Esophagus squamous epithelium (tissue), 5 donors: ENCODE measurements around the gene SERPINA5. TPM values are rescaled to one million over a fixed set of nuclear protein-coding genes. Genes with fewer than 3 reads are reported as not detected.

Experiments
- DNase-seq: peaks from one replicate; lab custom pipeline; 2025; lab: John Stamatoyannopoulos, UW
- H3K27ac ChIP-seq, 4 donors: fragments of 200-600 bp; sonication (generic); one replicate each; pipeline ENCODE4 v1.5.1; 2016 to 2019; ENCODE audit warnings: mild to moderate bottlenecking in 1 of 4
- H3K27me3 ChIP-seq, 4 donors: fragments of 200-600 bp; sonication (generic); 1 replicate in 3 of 4; 2 replicates in 1 of 4; pipeline versions ENCODE4 v1.5.1 to v1.6.0; 2017 to 2021; ENCODE audit warnings: antibody characterized with exemption in 1 of 4
- H3K36me3 ChIP-seq, 3 donors: fragments of 200-600 bp; sonication (generic); one replicate each; pipeline ENCODE4 v1.5.1; 2016 to 2019
- H3K4me1 ChIP-seq, 3 donors: fragments of 200-600 bp; sonication (generic); one replicate each; pipeline ENCODE4 v1.5.1; 2017 to 2019
- H3K4me3 ChIP-seq, 4 donors: fragments of 200-600 bp; sonication (generic); 1 replicate in 3 of 4; 2 replicates in 1 of 4; pipeline ENCODE4 v1.5.1; 2016 to 2019; ENCODE audit warnings: mild to moderate bottlenecking in 2 of 4, moderate library complexity in 1 of 4
- H3K9me3 ChIP-seq, 3 donors: fragments of 200-600 bp; sonication (generic); one replicate each; pipeline ENCODE4 v1.5.1; 2016 to 2019
- POLR2A ChIP-seq, 4 donors: fragments of 450-650 bp; IDR thresholded peaks; one replicate each; pipeline ENCODE4 v1.6.1; 2017; ENCODE audit warnings: antibody characterized with exemption in 4 of 4, mild to moderate bottlenecking in 4 of 4, moderate library complexity in 3 of 4
- whole genome bisulfite sequencing, 2 donors: methylation state at CpG; one replicate each; pipeline ENCODE4 v1.1.5; 2018; 5-methylcytosine and 5-hydroxymethylcytosine counted together
- intact Hi-C: fragments of 100-400 bp; cut with DNase I; formaldehyde crosslinking; loops from one replicate; pipeline ENCODE4 v1.15.0; 2022
- total RNA-seq, 4 donors: library from RNA; depleted of rRNA; stranded (reverse); fragments of >200 nt; gene quantifications; one replicate each; pipeline ENCODE4 v1.1.0, GENCODE V29; 2016
- TF ChIP-seq, protein P1 (sequence below), 6 experiments: fragments of 450-650 bp in 4 of 6; fragments of 200-600 bp in 2 of 6; sonication (generic) in 2 of 6; IDR thresholded peaks; one replicate each; pipeline ENCODE4 v1.5.1; 2016 to 2019; ENCODE audit warnings: antibody characterized with exemption in 6 of 6, mild to moderate bottlenecking in 4 of 6, moderate library complexity in 4 of 6
- donor health status: DM: yes; HTN: yes; CAD: no.

SERPINA5 gene
- total RNA-seq, 4 donors from 2014 or later = 0.12 to 0.38 (median 0.35) TPM; not detected in 1

GRCh38 chr14:94582851-94583250, 1.6 kb downstream of the SERPINA5 start:
- no peak for DNase-seq
- Histone ChIP-seq H3K27me3 (peaks cover 0 to 14% (median 0%) of the 10 kb centered on the region in 4 donors), H3K36me3 (no peaks in the 10 kb centered on the region), H3K27ac (no peak overlapping the region), H3K4me3 (no peak overlapping the region), H3K4me1 (no peaks in the 10 kb centered on the region), H3K9me3 (no peaks in the 10 kb centered on the region)
- TF ChIP-seq, protein P1, sequence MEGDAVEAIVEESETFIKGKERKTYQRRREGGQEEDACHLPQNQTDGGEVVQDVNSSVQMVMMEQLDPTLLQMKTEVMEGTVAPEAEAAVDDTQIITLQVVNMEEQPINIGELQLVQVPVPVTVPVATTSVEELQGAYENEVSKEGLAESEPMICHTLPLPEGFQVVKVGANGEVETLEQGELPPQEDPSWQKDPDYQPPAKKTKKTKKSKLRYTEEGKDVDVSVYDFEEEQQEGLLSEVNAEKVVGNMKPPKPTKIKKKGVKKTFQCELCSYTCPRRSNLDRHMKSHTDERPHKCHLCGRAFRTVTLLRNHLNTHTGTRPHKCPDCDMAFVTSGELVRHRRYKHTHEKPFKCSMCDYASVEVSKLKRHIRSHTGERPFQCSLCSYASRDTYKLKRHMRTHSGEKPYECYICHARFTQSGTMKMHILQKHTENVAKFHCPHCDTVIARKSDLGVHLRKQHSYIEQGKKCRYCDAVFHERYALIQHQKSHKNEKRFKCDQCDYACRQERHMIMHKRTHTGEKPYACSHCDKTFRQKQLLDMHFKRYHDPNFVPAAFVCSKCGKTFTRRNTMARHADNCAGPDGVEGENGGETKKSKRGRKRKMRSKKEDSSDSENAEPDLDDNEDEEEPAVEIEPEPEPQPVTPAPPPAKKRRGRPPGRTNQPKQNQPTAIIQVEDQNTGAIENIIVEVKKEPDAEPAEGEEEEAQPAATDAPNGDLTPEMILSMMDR (IDR thresholded peaks at IDR 0.05) = no peak
- no peak for TF ChIP-seq POLR2A (IDR thresholded peaks at IDR 0.05)
- 57 to 67% methylated on average over 3 of the region's 3 CpGs for WGBS, 2 donors
- intact Hi-C loops = no loop called here

GRCh38 chr14:94583557-94583956, 2.3 kb downstream of the SERPINA5 start:
- TF ChIP-seq, protein P1 (IDR thresholded peaks at IDR 0.05) = no peak
- no peak for TF ChIP-seq POLR2A (IDR thresholded peaks at IDR 0.05)
- no peaks in the 10 kb centered on the region for H3K9me3 ChIP-seq
- 93 to 94% methylated on average over 3 to 4 of the region's 4 CpGs for WGBS, 2 donors
- no peaks in the 10 kb centered on the region for H3K4me1 ChIP-seq
- H3K36me3 ChIP-seq = no peaks in the 10 kb centered on the region
- no peak overlapping the region for H3K4me3 ChIP-seq
- no peak overlapping the region for H3K27ac ChIP-seq
- intact Hi-C loops = no loop called here
- DNase-seq = no peak
- H3K27me3 ChIP-seq = peaks cover 0 to 11% (median 0%) of the 10 kb centered on the region in 4 donors

GRCh38 chr14:94584591-94585280, 3.5 kb downstream of the SERPINA5 start:
- no peaks in the 10 kb centered on the region for H3K9me3 ChIP-seq
- H3K36me3 ChIP-seq = no peaks in the 10 kb centered on the region
- intact Hi-C loops = no loop called here
- H3K27me3 ChIP-seq = peaks cover 0 to 11% (median 0%) of the 10 kb centered on the region in 4 donors
- DNase-seq = no peak
- 70 to 100% methylated on average over 1 to 5 of the region's 5 CpGs for WGBS, 2 donors
- no peak overlapping the region for H3K27ac ChIP-seq
- no peaks in the 10 kb centered on the region for H3K4me1 ChIP-seq
- no peak overlapping the region for H3K4me3 ChIP-seq
- no peak for TF ChIP-seq POLR2A (IDR thresholded peaks at IDR 0.05)
- TF ChIP-seq, protein P1 (IDR thresholded peaks at IDR 0.05) = no peak

DNA sequence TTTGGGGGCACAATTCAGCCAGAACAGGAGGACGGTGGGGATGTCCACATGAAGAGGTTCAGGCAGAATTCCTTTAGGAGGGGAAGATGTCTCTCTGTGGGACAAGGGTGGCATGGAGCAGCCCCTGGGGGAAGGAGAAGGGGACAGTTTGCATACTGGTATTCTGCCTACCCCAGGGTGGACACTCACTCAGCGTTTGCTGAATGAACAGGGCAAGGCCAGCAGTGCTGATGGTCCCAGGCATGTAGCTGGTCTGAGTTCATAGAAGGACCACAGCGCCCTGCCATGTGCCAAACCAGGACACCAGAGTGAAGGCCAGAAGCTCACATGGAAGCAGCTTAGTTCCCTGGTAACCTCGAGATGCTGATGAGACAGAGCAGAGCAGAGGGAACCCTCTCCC, 5.4 kb downstream of the SERPINA5 start:
- H3K4me1 ChIP-seq = no peaks in the 10 kb centered on the region
- no peak for TF ChIP-seq POLR2A (IDR thresholded peaks at IDR 0.05)
- TF ChIP-seq, protein P1 (IDR thresholded peaks at IDR 0.05) = no peak
- no peak for DNase-seq
- peaks cover 0 to 4% (median 0%) of the 10 kb centered on the region in 4 donors for H3K27me3 ChIP-seq
- H3K27ac ChIP-seq = no peak overlapping the region
- H3K36me3 ChIP-seq = no peaks in the 10 kb centered on the region
- no peaks in the 10 kb centered on the region for H3K9me3 ChIP-seq
- 72 to 83% methylated on average over 2 to 3 of the region's 4 CpGs for WGBS, 2 donors
- intact Hi-C loops = no loop called here
- H3K4me3 ChIP-seq = no peak overlapping the region

DNA sequence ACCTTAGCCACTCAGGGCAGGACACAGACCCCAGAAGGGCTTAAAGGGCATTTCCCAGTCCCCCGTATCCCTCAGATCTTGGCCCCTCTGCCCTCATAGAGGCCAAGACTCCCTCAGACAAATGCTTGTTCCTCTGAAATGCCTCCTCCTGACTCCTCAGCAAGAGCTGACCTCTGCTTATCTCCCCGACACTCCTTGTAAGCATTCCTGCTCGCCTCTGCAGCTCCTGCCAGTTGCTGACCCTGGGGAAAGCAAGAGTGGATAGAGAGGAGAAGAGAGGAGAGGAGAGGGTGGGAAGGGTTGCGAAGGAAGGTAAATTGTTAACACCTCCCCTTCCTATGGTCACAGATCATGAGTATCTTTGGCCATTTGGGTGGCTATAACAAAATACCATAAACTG, 7.1 kb downstream of the SERPINA5 start:
- no peak for DNase-seq
- TF ChIP-seq POLR2A (IDR thresholded peaks at IDR 0.05) = no peak
- TF ChIP-seq, protein P1 (IDR thresholded peaks at IDR 0.05) = no peak
- 63 to 86% methylated on average over 3 to 4 of the region's 4 CpGs for WGBS, 2 donors
- Histone ChIP-seq H3K4me1 (no peaks in the 10 kb centered on the region), H3K27me3 (peaks cover 0 to 4% (median 0%) of the 10 kb centered on the region in 4 donors), H3K27ac (no peak overlapping the region), H3K4me3 (no peak overlapping the region), H3K9me3 (no peaks in the 10 kb centered on the region), H3K36me3 (no peaks in the 10 kb centered on the region)
- intact Hi-C loops = no loop called here
